ENCODE data around the gene BCAS3. TPM values are rescaled to one million over a fixed set of nuclear protein-coding genes. Genes with fewer than 3 reads are reported as not detected.

BCAS3 gene
- total and polyA plus RNA-seq, 2 donors = 6.9 to 12.4 TPM

DNA sequence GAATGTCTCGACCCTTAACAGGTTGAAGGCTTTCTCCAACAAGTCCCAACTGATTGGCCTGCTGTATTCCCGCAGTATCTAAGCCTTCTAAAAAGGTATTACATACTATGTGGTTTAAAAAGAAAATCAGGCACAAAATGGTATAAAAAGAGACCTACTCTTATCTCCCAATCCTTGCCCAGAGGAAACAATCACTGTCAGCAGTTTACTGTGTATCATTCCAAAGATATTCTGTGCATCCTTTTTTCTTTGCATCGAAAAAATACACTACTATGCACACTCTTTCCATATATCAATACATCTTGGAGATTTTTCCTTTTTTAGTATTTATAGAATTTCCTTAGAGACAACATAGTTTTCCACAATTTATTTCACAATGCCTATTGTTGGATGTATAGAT, 603.2 kb downstream of the BCAS3 start:
- no peaks in the 10 kb centered on the region for H3K36me3 ChIP-seq (ENCODE audit: control insufficient read depth in 2 of 2, insufficient read depth in 2 of 2, low read length in 1 of 2)
- no peaks in the 10 kb centered on the region for H3K27me3 ChIP-seq (ENCODE audit: control insufficient read depth in 2 of 2, insufficient read depth in 1 of 2, low read length in 1 of 2)
- 98% methylated on average over 3 of the region's 3 CpGs for WGBS
- H3K4me3 ChIP-seq (ENCODE audit: low read length in 2 of 2) = no peak overlapping the region
- no peak overlapping the region for H3K27ac ChIP-seq (ENCODE audit: low read depth in 1 of 2, low read length in 1 of 2)
- no peaks in the 10 kb centered on the region for H3K9me3 ChIP-seq (ENCODE audit: control insufficient read depth in 2 of 2, insufficient read depth in 1 of 2, low read length in 1 of 2)
- no peaks in the 10 kb centered on the region for H3K4me1 ChIP-seq (ENCODE audit: control insufficient read depth in 2 of 2, insufficient read depth in 2 of 2, low read length in 2 of 2)
- DNase-seq (ENCODE audit: low read depth in 6 of 9, low spot score in 9 of 9) = no peak

GRCh38 chr17:61282377-61282776, 604.7 kb downstream of the BCAS3 start:
- Histone ChIP-seq H3K4me3 (ENCODE audit: low read length in 2 of 2) (no peak overlapping the region), H3K36me3 (ENCODE audit: control insufficient read depth in 2 of 2, insufficient read depth in 2 of 2, low read length in 1 of 2) (no peaks in the 10 kb centered on the region), H3K9me3 (ENCODE audit: control insufficient read depth in 2 of 2, insufficient read depth in 1 of 2, low read length in 1 of 2) (no peaks in the 10 kb centered on the region), H3K27ac (ENCODE audit: low read depth in 1 of 2, low read length in 1 of 2) (no peak overlapping the region), H3K4me1 (ENCODE audit: control insufficient read depth in 2 of 2, insufficient read depth in 2 of 2, low read length in 2 of 2) (peaks cover 0 to 5% of the 10 kb centered on the region in 2 donors), H3K27me3 (ENCODE audit: control insufficient read depth in 2 of 2, insufficient read depth in 1 of 2, low read length in 1 of 2) (no peaks in the 10 kb centered on the region)
- WGBS = 68% methylated on average over 3 of the region's 3 CpGs
- DNase-seq (ENCODE audit: low read depth in 6 of 9, low spot score in 9 of 9) = no peak

GRCh38 chr17:61283043-61283442, 605.4 kb downstream of the BCAS3 start:
- 95% methylated on average over 6 of the region's 6 CpGs for WGBS
- no peaks in the 10 kb centered on the region for H3K27me3 ChIP-seq (ENCODE audit: control insufficient read depth in 2 of 2, insufficient read depth in 1 of 2, low read length in 1 of 2)
- peaks cover 0 to 5% of the 10 kb centered on the region in 2 donors for H3K4me1 ChIP-seq (ENCODE audit: control insufficient read depth in 2 of 2, insufficient read depth in 2 of 2, low read length in 2 of 2)
- DNase-seq (ENCODE audit: low read depth in 6 of 9, low spot score in 9 of 9) = no peak
- H3K36me3 ChIP-seq (ENCODE audit: control insufficient read depth in 2 of 2, insufficient read depth in 2 of 2, low read length in 1 of 2) = no peaks in the 10 kb centered on the region
- no peak overlapping the region for H3K27ac ChIP-seq (ENCODE audit: low read depth in 1 of 2, low read length in 1 of 2)
- H3K9me3 ChIP-seq (ENCODE audit: control insufficient read depth in 2 of 2, insufficient read depth in 1 of 2, low read length in 1 of 2) = no peaks in the 10 kb centered on the region
- no peak overlapping the region for H3K4me3 ChIP-seq (ENCODE audit: low read length in 2 of 2)

- WGBS = 97% methylated on average over 10 of the region's 10 CpGs
Measured at GRCh38 chr17:61284174-61284573, 606.5 kb downstream of the BCAS3 start.

DNA sequence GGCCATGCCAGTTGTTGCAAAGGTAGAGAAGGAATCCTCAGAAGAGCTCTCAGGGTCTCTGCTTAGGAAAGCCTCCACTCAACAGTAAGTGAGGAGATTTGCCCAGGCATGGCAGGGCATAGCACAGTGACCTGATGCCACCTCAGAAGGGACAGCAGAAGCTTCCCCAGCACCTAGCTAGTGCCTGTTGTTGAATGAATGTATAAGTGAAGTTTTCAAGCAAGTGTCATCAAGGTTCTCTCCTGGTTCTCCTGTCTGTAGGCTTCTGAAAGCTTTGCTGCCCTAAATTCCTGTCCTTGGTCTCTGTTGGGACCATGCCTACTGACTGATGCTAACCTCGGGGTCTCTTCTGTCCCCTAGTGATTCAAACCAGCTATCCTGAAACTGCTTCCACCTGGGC, 607.1 kb downstream of the BCAS3 start:
- H3K4me1 ChIP-seq (ENCODE audit: control insufficient read depth in 2 of 2, insufficient read depth in 2 of 2, low read length in 2 of 2) = peaks cover 0 to 5% of the 10 kb centered on the region in 2 donors
- no peak overlapping the region for H3K4me3 ChIP-seq (ENCODE audit: low read length in 2 of 2)
- H3K9me3 ChIP-seq (ENCODE audit: control insufficient read depth in 2 of 2, insufficient read depth in 1 of 2, low read length in 1 of 2) = no peaks in the 10 kb centered on the region
- DNase-seq (ENCODE audit: low read depth in 6 of 9, low spot score in 9 of 9) = no peak
- H3K27me3 ChIP-seq (ENCODE audit: control insufficient read depth in 2 of 2, insufficient read depth in 1 of 2, low read length in 1 of 2) = no peaks in the 10 kb centered on the region
- 95% methylated on average over 1 of the region's 1 CpG for WGBS
- no peaks in the 10 kb centered on the region for H3K36me3 ChIP-seq (ENCODE audit: control insufficient read depth in 2 of 2, insufficient read depth in 2 of 2, low read length in 1 of 2)
- no peak overlapping the region for H3K27ac ChIP-seq (ENCODE audit: low read depth in 1 of 2, low read length in 1 of 2)

More at GRCh38 chr17:61284174-61284573, 606.5 kb downstream of the BCAS3 start:
- H3K4me3 ChIP-seq (ENCODE audit: low read length in 2 of 2) = no peak overlapping the region
- H3K36me3 ChIP-seq (ENCODE audit: control insufficient read depth in 2 of 2, insufficient read depth in 2 of 2, low read length in 1 of 2) = no peaks in the 10 kb centered on the region
- no peaks in the 10 kb centered on the region for H3K27me3 ChIP-seq (ENCODE audit: control insufficient read depth in 2 of 2, insufficient read depth in 1 of 2, low read length in 1 of 2)
- peaks cover 0 to 5% of the 10 kb centered on the region in 2 donors for H3K4me1 ChIP-seq (ENCODE audit: control insufficient read depth in 2 of 2, insufficient read depth in 2 of 2, low read length in 2 of 2)
- H3K9me3 ChIP-seq (ENCODE audit: control insufficient read depth in 2 of 2, insufficient read depth in 1 of 2, low read length in 1 of 2) = no peaks in the 10 kb centered on the region
- DNase-seq (ENCODE audit: low read depth in 6 of 9, low spot score in 9 of 9) = no peak
- H3K27ac ChIP-seq (ENCODE audit: low read depth in 1 of 2, low read length in 1 of 2) = no peak overlapping the region

DNA sequence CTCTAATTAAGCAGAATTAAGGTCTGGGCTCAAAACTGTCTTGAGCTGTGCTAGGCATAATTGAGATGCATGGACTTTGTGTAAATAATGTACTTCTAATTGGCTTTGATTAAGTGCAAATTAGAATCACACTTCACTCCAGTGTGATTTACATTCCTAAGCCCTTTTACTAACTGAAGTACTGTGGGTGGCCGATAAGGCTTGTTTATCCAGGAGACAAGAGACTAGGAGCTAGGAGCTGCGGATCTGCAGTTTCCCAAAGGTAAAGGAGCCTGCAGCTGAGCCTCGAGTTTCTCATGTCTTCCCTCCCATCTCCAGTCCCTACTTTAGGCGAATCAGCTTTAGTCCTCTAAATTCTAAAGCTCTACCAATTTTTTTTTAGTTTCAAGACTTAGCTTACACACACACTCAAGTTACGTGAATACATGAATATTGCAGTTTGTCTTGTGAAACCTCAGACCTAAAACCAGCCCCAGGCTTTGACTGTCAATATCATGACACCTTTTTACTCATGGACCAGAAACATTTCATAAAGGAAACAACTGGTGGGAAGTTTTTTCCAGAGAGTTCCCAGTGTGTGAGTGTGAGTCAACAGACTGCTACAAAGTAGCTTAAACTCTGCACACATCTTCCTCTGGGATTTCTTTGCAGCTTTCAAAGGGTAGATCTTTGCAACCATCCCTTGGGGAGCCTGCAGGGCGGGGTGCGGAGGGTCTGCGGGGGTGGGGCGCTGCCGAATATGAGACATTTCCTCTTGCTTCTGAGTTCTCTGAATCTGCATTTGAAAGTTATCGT, 608.1 kb downstream of the BCAS3 start:
- H3K27ac ChIP-seq (ENCODE audit: low read depth in 1 of 2, low read length in 1 of 2) = no peak overlapping the region
- no peaks in the 10 kb centered on the region for H3K36me3 ChIP-seq (ENCODE audit: control insufficient read depth in 2 of 2, insufficient read depth in 2 of 2, low read length in 1 of 2)
- no peaks in the 10 kb centered on the region for H3K9me3 ChIP-seq (ENCODE audit: control insufficient read depth in 2 of 2, insufficient read depth in 1 of 2, low read length in 1 of 2)
- no peaks in the 10 kb centered on the region for H3K27me3 ChIP-seq (ENCODE audit: control insufficient read depth in 2 of 2, insufficient read depth in 1 of 2, low read length in 1 of 2)
- no peak overlapping the region for H3K4me3 ChIP-seq (ENCODE audit: low read length in 2 of 2)
- WGBS = 84% methylated on average over 11 of the region's 11 CpGs
- H3K4me1 ChIP-seq (ENCODE audit: control insufficient read depth in 2 of 2, insufficient read depth in 2 of 2, low read length in 2 of 2) = peaks cover 0 to 5% of the 10 kb centered on the region in 2 donors
- peak in 2 of 9 donors; percentile 6 to 14 for DNase-seq (ENCODE audit: low read depth in 6 of 9, low spot score in 9 of 9)

GRCh38 chr17:61286449-61286848, 608.8 kb downstream of the BCAS3 start:
- Histone ChIP-seq H3K4me3 (ENCODE audit: low read length in 2 of 2) (no peak overlapping the region), H3K4me1 (ENCODE audit: control insufficient read depth in 2 of 2, insufficient read depth in 2 of 2, low read length in 2 of 2) (peaks cover 0 to 5% of the 10 kb centered on the region in 2 donors), H3K27me3 (ENCODE audit: control insufficient read depth in 2 of 2, insufficient read depth in 1 of 2, low read length in 1 of 2) (no peaks in the 10 kb centered on the region), H3K27ac (ENCODE audit: low read depth in 1 of 2, low read length in 1 of 2) (no peak overlapping the region), H3K9me3 (ENCODE audit: control insufficient read depth in 2 of 2, insufficient read depth in 1 of 2, low read length in 1 of 2) (no peaks in the 10 kb centered on the region), H3K36me3 (ENCODE audit: control insufficient read depth in 2 of 2, insufficient read depth in 2 of 2, low read length in 1 of 2) (no peaks in the 10 kb centered on the region)
- no peak for DNase-seq (ENCODE audit: low read depth in 6 of 9, low spot score in 9 of 9)
- WGBS = 87% methylated on average over 9 of the region's 9 CpGs

GRCh38 chr17:61289408-61290385, 612.0 kb downstream of the BCAS3 start:
- Histone ChIP-seq H3K4me3 (ENCODE audit: low read length in 2 of 2) (no peak overlapping the region), H3K27me3 (ENCODE audit: control insufficient read depth in 2 of 2, insufficient read depth in 1 of 2, low read length in 1 of 2) (no peaks in the 10 kb centered on the region), H3K36me3 (ENCODE audit: control insufficient read depth in 2 of 2, insufficient read depth in 2 of 2, low read length in 1 of 2) (no peaks in the 10 kb centered on the region), H3K9me3 (ENCODE audit: control insufficient read depth in 2 of 2, insufficient read depth in 1 of 2, low read length in 1 of 2) (no peaks in the 10 kb centered on the region), H3K27ac (ENCODE audit: low read depth in 1 of 2, low read length in 1 of 2) (no peak overlapping the region), H3K4me1 (ENCODE audit: control insufficient read depth in 2 of 2, insufficient read depth in 2 of 2, low read length in 2 of 2) (peaks cover 0 to 5% of the 10 kb centered on the region in 2 donors)
- 88% methylated on average over 10 of the region's 10 CpGs for WGBS
- DNase-seq (ENCODE audit: low read depth in 6 of 9, low spot score in 9 of 9) = no peak
